Skeletal muscle satellite cell (primary cell): ENCODE measurements around the gene SLC25A18.
"Not testable (repeated sequence)": the region's sequence is repeated elsewhere in the genome, so short reads cannot be mapped to it uniquely, and the experiment has no call there.

ENCODE experiments used
- H3K27me3 ChIP-seq: 2 replicates; pipeline ENCODE4 v1.7.0; 2013; ENCODE audit warnings: low read length; ENCODE audit not compliant: control insufficient read depth, insufficient read depth
- H3K36me3 ChIP-seq: 2 replicates; pipeline ENCODE4 v1.7.0; 2013; ENCODE audit warnings: mild to moderate bottlenecking, control low read depth, low read length; ENCODE audit not compliant: insufficient read depth
- H3K4me1 ChIP-seq: 2 replicates; pipeline ENCODE4 v1.7.0; 2013; ENCODE audit warnings: low read length; ENCODE audit not compliant: control insufficient read depth, insufficient read depth
- H3K4me2 ChIP-seq: 2 replicates; pipeline ENCODE4 v1.7.0; 2013; ENCODE audit warnings: mild to moderate bottlenecking, low read length
- H3K4me3 ChIP-seq: 2 replicates; pipeline ENCODE4 v1.7.0; 2013; ENCODE audit warnings: low read length
- H3K9ac ChIP-seq: 2 replicates; pipeline ENCODE4 v1.7.0; 2013; ENCODE audit warnings: mild to moderate bottlenecking, low read depth, low read length, moderate library complexity
- H3K9me3 ChIP-seq: replicated peaks from 2 replicates; pipeline ENCODE4 v1.7.0; 2013; ENCODE audit warnings: mild to moderate bottlenecking, control low read depth, low read length

Gene SLC25A18

DNA sequence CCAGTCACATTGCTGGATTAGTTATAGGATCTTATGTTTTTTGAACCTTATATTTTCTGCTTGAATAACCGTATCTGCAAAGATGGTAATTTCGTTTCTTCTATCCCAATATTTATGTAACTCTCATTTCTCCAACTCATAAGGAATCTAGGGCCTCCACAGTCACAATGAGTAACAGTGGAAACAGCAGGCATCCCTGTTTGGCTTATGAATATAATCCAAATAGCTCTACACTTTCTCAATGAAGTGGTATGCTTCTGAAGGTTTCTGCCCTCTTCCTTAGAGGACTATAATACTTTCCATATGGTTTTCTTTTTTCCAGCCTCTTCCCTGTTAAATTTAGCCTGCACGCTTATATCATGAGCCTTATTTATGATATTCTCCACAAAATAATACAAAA is 48.8 kb downstream of the SLC25A18 start:
- H3K9me3 ChIP-seq = no peaks in the 10 kb centered on the region
- no peaks in the 10 kb centered on the region for H3K4me1 ChIP-seq
- no peak overlapping the region for H3K4me3 ChIP-seq
- H3K9ac ChIP-seq = no peak overlapping the region
- H3K4me2 ChIP-seq = no peak overlapping the region
- peaks cover 52% of the 10 kb centered on the region for H3K36me3 ChIP-seq
- no peaks in the 10 kb centered on the region for H3K27me3 ChIP-seq

GRCh38 chr22:17613280-17613679 is 50.0 kb downstream of the SLC25A18 start:
- Histone ChIP-seq H3K9ac (no peak overlapping the region), H3K4me3 (no peak overlapping the region), H3K27me3 (no peaks in the 10 kb centered on the region), H3K4me2 (no peak overlapping the region), H3K4me1 (no peaks in the 10 kb centered on the region), H3K9me3 (no peaks in the 10 kb centered on the region), H3K36me3 (peaks cover 50% of the 10 kb centered on the region)

- Histone ChIP-seq H3K36me3 (peaks cover 8% of the 10 kb centered on the region), H3K4me3 (peak overlapping the region; percentile 99), H3K9ac (peak overlapping the region; percentile 100), H3K27me3 (no peaks in the 10 kb centered on the region), H3K4me1 (peaks cover 14% of the 10 kb centered on the region), H3K4me2 (peak overlapping the region; percentile 90), H3K9me3 (no peaks in the 10 kb centered on the region)
Observed at GRCh38 chr22:17627961-17628405, 64.7 kb downstream of the SLC25A18 start.

DNA sequence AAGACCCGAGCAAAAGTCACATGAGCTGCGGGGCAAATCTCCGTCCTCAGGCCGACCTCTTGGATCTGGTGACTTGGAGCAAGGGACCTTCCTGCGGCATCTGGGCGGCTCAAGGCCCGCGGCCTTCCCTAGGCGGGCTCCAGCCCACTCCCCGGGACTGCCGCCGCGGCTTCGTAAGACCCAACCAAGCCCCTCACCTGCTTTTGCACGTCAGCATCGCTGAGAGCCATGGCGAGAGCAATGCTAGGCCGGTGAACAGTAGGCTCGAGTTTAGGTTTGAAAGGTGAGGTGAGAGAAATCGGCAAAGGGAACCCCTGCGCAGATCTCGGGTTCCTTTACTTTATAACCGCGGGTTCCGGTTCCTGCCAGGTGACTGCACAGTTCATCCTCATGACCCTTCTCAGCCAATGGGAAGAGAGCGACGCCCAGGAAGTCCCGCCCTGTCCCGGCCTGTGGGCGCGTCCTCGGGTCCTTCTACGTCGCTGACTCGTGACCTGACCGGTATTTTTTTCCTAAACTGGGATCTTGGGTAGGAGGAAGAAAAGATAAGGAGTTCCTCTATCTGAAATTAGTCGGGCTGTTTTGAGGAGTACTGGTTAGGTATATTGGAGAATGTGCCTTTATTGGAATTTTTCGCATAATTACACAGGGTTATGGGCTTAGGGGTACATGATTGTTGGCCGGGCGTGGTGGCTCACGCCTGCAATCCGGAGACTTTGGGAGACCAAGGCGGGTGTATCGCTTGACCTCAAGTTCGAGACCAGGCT is 65.3 kb downstream of the SLC25A18 start, which contains the start of gene ATP6V1E1:
ATP6V1E1 (minus strand) TSS at position 344 of the 767 bp plus-strand sequence; CDS start at position 230, 114 bp downstream.
- no peaks in the 10 kb centered on the region for H3K9me3 ChIP-seq
- peak within 1 kb of the TSS; percentile 100 for H3K9ac ChIP-seq
- no peaks in the 10 kb centered on the region for H3K27me3 ChIP-seq
- peaks cover 7% of the 10 kb centered on the region for H3K36me3 ChIP-seq
- H3K4me1 ChIP-seq = peaks cover 20% of the 10 kb centered on the region
- peak within 1 kb of the TSS; percentile 91 for H3K4me2 ChIP-seq
- peak within 1 kb of the TSS; percentile 99 for H3K4me3 ChIP-seq

DNA sequence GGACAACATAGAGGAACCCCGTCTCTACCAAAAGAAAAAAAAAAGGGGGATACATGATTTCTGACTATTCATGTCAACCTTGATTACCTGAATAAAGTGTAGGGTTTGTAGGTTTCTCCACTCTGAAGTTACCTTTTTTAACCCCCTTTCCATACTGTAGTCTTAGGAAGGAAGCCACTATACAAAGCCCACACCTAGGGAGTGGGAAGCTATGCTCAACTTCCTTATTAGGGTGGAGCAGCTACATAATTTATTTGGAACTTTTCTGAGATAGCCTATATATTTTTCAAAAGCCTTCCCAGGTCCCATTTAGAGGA is 65.8 kb downstream of the SLC25A18 start:
- Histone ChIP-seq H3K4me2 (peak overlapping the region; percentile 91), H3K4me3 (peak overlapping the region; percentile 99), H3K36me3 (peaks cover 5% of the 10 kb centered on the region), H3K27me3 (no peaks in the 10 kb centered on the region), H3K9ac (peak overlapping the region; percentile 100), H3K4me1 (peaks cover 21% of the 10 kb centered on the region), H3K9me3 (no peaks in the 10 kb centered on the region)

- peak overlapping the region; percentile 100 for H3K9ac ChIP-seq
- H3K4me2 ChIP-seq = peak overlapping the region; percentile 91
- peaks cover 21% of the 10 kb centered on the region for H3K4me1 ChIP-seq
- H3K27me3 ChIP-seq = no peaks in the 10 kb centered on the region
- peaks cover 5% of the 10 kb centered on the region for H3K36me3 ChIP-seq
- H3K9me3 ChIP-seq = no peaks in the 10 kb centered on the region
- H3K4me3 ChIP-seq = peak overlapping the region; percentile 99
Observed at GRCh38 chr22:17629641-17630040, 66.3 kb downstream of the SLC25A18 start.

DNA sequence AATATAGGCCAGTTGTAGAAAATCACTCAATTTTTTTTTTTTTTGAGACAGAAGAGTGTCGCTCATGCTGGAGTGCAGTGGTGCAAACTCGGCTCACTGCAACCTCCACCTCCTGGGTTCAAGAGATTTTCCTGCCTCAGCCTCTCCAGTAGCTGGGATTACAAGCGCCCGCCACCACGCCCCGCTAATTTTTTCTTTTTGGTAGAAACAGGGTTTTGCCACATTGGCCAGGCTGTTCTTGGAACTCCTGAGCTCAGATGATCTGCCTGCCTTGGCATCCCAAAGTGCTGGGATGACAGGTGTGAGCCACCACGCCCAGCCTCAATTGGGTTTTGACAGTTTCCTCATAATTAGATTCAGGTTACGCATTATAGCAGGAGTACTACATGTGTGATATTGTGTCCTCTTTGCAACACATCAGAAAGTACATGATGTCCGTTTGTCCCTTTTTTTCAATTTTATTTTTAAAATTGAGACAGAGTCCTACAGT is 67.8 kb downstream of the SLC25A18 start:
- H3K27me3 ChIP-seq = no peaks in the 10 kb centered on the region
- H3K4me2 ChIP-seq = no peak overlapping the region
- H3K4me3 ChIP-seq = no peak overlapping the region
- H3K4me1 ChIP-seq = peaks cover 21% of the 10 kb centered on the region
- H3K9ac ChIP-seq = no peak overlapping the region
- no peaks in the 10 kb centered on the region for H3K9me3 ChIP-seq
- peaks cover 3% of the 10 kb centered on the region for H3K36me3 ChIP-seq

GRCh38 chr22:17633217-17633997 is 70.1 kb downstream of the SLC25A18 start:
- peaks cover 23% of the 10 kb centered on the region for H3K4me1 ChIP-seq
- H3K4me2 ChIP-seq = no peak overlapping the region
- H3K4me3 ChIP-seq = no peak overlapping the region
- no peaks in the 10 kb centered on the region for H3K27me3 ChIP-seq
- H3K9me3 ChIP-seq = no peaks in the 10 kb centered on the region
- peak overlapping the region; percentile 21 for H3K9ac ChIP-seq
- H3K36me3 ChIP-seq = peaks cover 1% of the 10 kb centered on the region

- peaks cover 23% of the 10 kb centered on the region for H3K4me1 ChIP-seq
- H3K36me3 ChIP-seq = no peaks in the 10 kb centered on the region
- no peaks in the 10 kb centered on the region for H3K27me3 ChIP-seq
- no peak overlapping the region for H3K4me2 ChIP-seq
- H3K4me3 ChIP-seq = no peak overlapping the region
- H3K9me3 ChIP-seq = no peaks in the 10 kb centered on the region
- no peak overlapping the region for H3K9ac ChIP-seq
Observed at GRCh38 chr22:17633998-17634323, 70.7 kb downstream of the SLC25A18 start.

- Histone ChIP-seq H3K4me2 (no peak overlapping the region), H3K27me3 (no peaks in the 10 kb centered on the region), H3K9me3 (no peaks in the 10 kb centered on the region), H3K9ac (no peak overlapping the region), H3K36me3 (no peaks in the 10 kb centered on the region), H3K4me1 (peaks cover 17% of the 10 kb centered on the region), H3K4me3 (no peak overlapping the region)
Observed at GRCh38 chr22:17634696-17635095, 71.4 kb downstream of the SLC25A18 start.

- not testable (repeated sequence) for H3K27me3 ChIP-seq
Observed at GRCh38 chr22:17636850-17637249, 73.6 kb downstream of the SLC25A18 start.

More at GRCh38 chr22:17636850-17637249, 73.6 kb downstream of the SLC25A18 start:
- not testable (repeated sequence) for H3K4me2 ChIP-seq, H3K9ac ChIP-seq, H3K9me3 ChIP-seq, H3K4me3 ChIP-seq, H3K36me3 ChIP-seq
- peaks cover 24% of the 10 kb centered on the region for H3K4me1 ChIP-seq
